Ovary (tissue), 10 donors: Measurements from ENCODE around the gene MRFAP1. TPM values are rescaled to one million over a fixed set of nuclear protein-coding genes. Genes with fewer than 3 reads are reported as not detected.

ENCODE experiments used
- DNase-seq, 5 donors: peaks; one replicate each; pipeline ENCODE4 v3.0.0-alpha.2; 2019 to 2020
- H3K27ac ChIP-seq, 2 donors: fragments of 200-600 bp; one replicate each; pipeline versions ENCODE4 v1.5.1 to v1.8.0; 2019 to 2022
- H3K27me3 ChIP-seq: fragments of 200-600 bp; one replicate; pipeline ENCODE4 v1.8.0; 2022
- H3K36me3 ChIP-seq: fragments of 200-600 bp; sonication (generic); one replicate; pipeline ENCODE4 v1.5.1; 2019
- H3K4me1 ChIP-seq: one replicate; pipeline ENCODE4 v1.8.1; 2013; ENCODE audit warnings: mild to moderate bottlenecking, moderate library complexity; ENCODE audit not compliant: insufficient read depth
- H3K4me3 ChIP-seq: fragments of 200-600 bp; sonication (generic); one replicate; pipeline ENCODE4 v1.5.1; 2017
- H3K9me3 ChIP-seq, 2 donors: fragments of 200-600 bp in 1 of 2; sonication (generic) in 1 of 2; one replicate each; pipeline versions ENCODE4 v1.5.1 to v1.8.1; 2013 to 2019; ENCODE audit warnings: mild to moderate bottlenecking in 1 of 2, moderate library complexity in 1 of 2
- EP300 ChIP-seq: sonication (generic); formaldehyde crosslinking; IDR thresholded peaks from one replicate; pipeline ENCODE4 v1.6.1; 2017; ENCODE audit warnings: antibody characterized with exemption
- POLR2A ChIP-seq: fragments of 450-650 bp; IDR thresholded peaks from one replicate; pipeline ENCODE4 v1.6.1; 2017; ENCODE audit warnings: antibody characterized with exemption, mild to moderate bottlenecking, moderate library complexity
- WGBS, 3 donors: extraction: QIAGEN DNeasy Blood & Tissue Kit in 1 of 3; methylation state at CpG; one replicate each; pipeline versions ENCODE4 v1.1.5 to v1.1.7; 2013 to 2017; 5-methylcytosine and 5-hydroxymethylcytosine counted together
- intact Hi-C, 4 donors: fragments of 100-400 bp; cut with DNase I; formaldehyde crosslinking; loops; one replicate each; pipeline versions ENCODE4 v1.11.0 to v1.15.1; 2022 to 2023
- long read RNA-seq, 3 donors: library from polyadenylated mRNA in 2 of 3; unstranded in 2 of 3; transcript quantifications; one replicate each; pipeline ENCODE4 v2.0.0 and lab custom pipeline, GENCODE V29; 2021 to 2026
- polyA plus RNA-seq, 2 donors: library from polyadenylated mRNA; stranded (reverse); fragments of 200-250 nt in 1 of 2; fragments of 350-450 nt in 1 of 2; fragmentation: Illumina TruSeq in 1 of 2; extraction: RNeasy Lipid Tissue Mini Kit (QIAGEN cat#74804) in 1 of 2; gene quantifications; one replicate each; pipeline ENCODE4 v1.2.3, GENCODE V29; 2013 to 2014
- total RNA-seq, 7 donors: library from RNA; depleted of rRNA in 2 of 7; stranded (reverse); fragments of >200 nt in 2 of 7; fragmentation: NEBNext Ultra II Directional in 3 of 7; extraction: Animal tissue kit (Norgen Biotek cat#: 25700) in 3 of 7; gene quantifications; one replicate each; pipeline versions ENCODE4 v1.1.0 to v1.2.4, GENCODE V29; 2016 to 2023
- TF ChIP-seq, protein P1 (sequence below), 3 donors: fragments of 450-650 bp in 2 of 3; fragments of 200-600 bp in 1 of 3; IDR thresholded peaks; one replicate each; pipeline versions ENCODE4 v1.5.1 to v1.8.0; 2016 to 2022; ENCODE audit warnings: antibody characterized with exemption in 3 of 3, mild to moderate bottlenecking in 1 of 3
- donor health status: DM: no; HTN: no; CAD: no; lungs with moderate emphysema.
- donor health status: DM: no; HTN: no; CAD: no.
- donor health status: Bipolar disorder and iron deficiency.
- donor health status: DM: yes; HTN: yes; CAD: no.
- donor health status: DM: no; HTN: no; CAD: no.
- donor health status: DM: yes; HTN: yes; CAD: no.

The MRFAP1 gene
- total RNA-seq: 100 to 1,000 TPM; 154 to 367 (median 300) TPM
- 100 to 1,000 TPM; 340 to 351 TPM for polyA plus RNA-seq
- long read RNA-seq, donor 1, transcript MRFAP1-201 (3 exons, 2,049 nt): minor isoform, 528 of 1,997 reads
- long read RNA-seq, donor 1, transcript MRFAP1-204 (1 exons, 1,982 nt): minor isoform, 24 of 1,997 reads
- long read RNA-seq, donor 1, transcript MRFAP1-202 (2 exons, 1,584 nt): major isoform, 1,442 of 1,997 reads
- long read RNA-seq, donor 1, partial matches to known transcripts: 0 of 1,997 reads
- long read RNA-seq, donor 1, other reads (novel, unspliced or antisense): 2 of 1,997 reads
- long read RNA-seq, donor 2, transcript MRFAP1-202 (2 exons, 1,584 nt): minor isoform, 87 of 586 reads
- long read RNA-seq, donor 2, transcript MRFAP1-201 (3 exons, 2,049 nt): minor isoform, 31 of 586 reads
- long read RNA-seq, donor 2, transcript MRFAP1-204 (1 exons, 1,982 nt): major isoform, 276 of 586 reads
- long read RNA-seq, donor 2, partial matches to known transcripts: 150 of 586 reads
- long read RNA-seq, donor 2, other reads (novel, unspliced or antisense): 42 of 586 reads
- long read RNA-seq, donor 3, transcript MRFAP1-201 (3 exons, 2,049 nt): minor isoform, 47 of 224 reads
- long read RNA-seq, donor 3, transcript MRFAP1-204 (1 exons, 1,982 nt): minor isoform, 17 of 224 reads
- long read RNA-seq, donor 3, transcript MRFAP1-202 (2 exons, 1,584 nt): major isoform, 160 of 224 reads
- long read RNA-seq, donor 3, partial matches to known transcripts: 0 of 224 reads
- long read RNA-seq, donor 3, other reads (novel, unspliced or antisense): 0 of 224 reads

- Histone ChIP-seq H3K9me3 (no peaks in the 10 kb centered on the region), H3K27me3 (no peaks in the 10 kb centered on the region), H3K36me3 (no peaks in the 10 kb centered on the region), H3K27ac (peak within 1 kb of the TSS; percentile 71 to 85), H3K4me3 (peak within 1 kb of the TSS; percentile 88), H3K4me1 (peaks cover 11% of the 10 kb centered on the region)
- TF ChIP-seq EP300: no peak
- TF ChIP-seq POLR2A: peak; percentile 93
- TF ChIP-seq, protein P1, sequence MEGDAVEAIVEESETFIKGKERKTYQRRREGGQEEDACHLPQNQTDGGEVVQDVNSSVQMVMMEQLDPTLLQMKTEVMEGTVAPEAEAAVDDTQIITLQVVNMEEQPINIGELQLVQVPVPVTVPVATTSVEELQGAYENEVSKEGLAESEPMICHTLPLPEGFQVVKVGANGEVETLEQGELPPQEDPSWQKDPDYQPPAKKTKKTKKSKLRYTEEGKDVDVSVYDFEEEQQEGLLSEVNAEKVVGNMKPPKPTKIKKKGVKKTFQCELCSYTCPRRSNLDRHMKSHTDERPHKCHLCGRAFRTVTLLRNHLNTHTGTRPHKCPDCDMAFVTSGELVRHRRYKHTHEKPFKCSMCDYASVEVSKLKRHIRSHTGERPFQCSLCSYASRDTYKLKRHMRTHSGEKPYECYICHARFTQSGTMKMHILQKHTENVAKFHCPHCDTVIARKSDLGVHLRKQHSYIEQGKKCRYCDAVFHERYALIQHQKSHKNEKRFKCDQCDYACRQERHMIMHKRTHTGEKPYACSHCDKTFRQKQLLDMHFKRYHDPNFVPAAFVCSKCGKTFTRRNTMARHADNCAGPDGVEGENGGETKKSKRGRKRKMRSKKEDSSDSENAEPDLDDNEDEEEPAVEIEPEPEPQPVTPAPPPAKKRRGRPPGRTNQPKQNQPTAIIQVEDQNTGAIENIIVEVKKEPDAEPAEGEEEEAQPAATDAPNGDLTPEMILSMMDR (IDR thresholded peaks at IDR 0.05): peak in 1 of 3 donors; percentile 21
- intact Hi-C loops: loop anchor here in 2 of 4 donors (5.0 to 10.0 kb wide), 2 partner anchors 72 to 74 kb away; partner anchors contain the start of gene BLOC1S4 (in 1 of the 2)
- DNase-seq: peak; percentile 93 to 97 (median 94)
- 0% methylated on average over 76 to 90 of the region's 90 CpGs for WGBS, 3 donors
Observed at GRCh38 chr4:6640292-6641163, at the start of gene MRFAP1. MRFAP1 (plus strand) TSS chr4:6640685; CDS start chr4:6640863, 178 bp downstream.

DNA sequence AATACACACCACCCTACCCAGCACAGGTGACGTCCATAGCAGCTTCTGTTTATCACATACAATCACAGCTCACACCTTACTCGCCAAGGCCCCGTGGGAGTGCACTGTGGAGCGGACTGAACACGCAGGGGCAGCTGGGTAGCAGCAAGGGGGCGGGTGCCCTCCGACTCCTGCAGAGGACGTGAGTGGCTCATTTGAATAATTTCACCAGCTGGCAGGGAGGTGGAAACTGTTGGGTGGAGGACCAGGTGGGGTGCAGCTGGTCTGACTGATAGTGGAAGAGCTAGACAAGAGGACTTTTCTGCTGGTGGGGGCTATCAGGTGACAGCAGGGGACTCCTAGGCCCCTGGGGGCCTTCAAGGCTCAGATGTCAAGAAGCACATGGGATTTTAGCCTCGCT lies 49.2 kb upstream of the MRFAP1 start:
- Histone ChIP-seq H3K9me3 (no peaks in the 10 kb centered on the region), H3K4me3 (no peak overlapping the region), H3K4me1 (no peaks in the 10 kb centered on the region), H3K27me3 (no peaks in the 10 kb centered on the region), H3K27ac (no peak overlapping the region), H3K36me3 (no peaks in the 10 kb centered on the region)
- WGBS, 3 donors: 68 to 74% (median 72%) methylated on average over 9 of the region's 9 CpGs
- intact Hi-C loops: no loop called here
- no peak for TF ChIP-seq POLR2A
- TF ChIP-seq, protein P1 (IDR thresholded peaks at IDR 0.05): no peak
- no peak for TF ChIP-seq EP300
- DNase-seq: no peak

DNA sequence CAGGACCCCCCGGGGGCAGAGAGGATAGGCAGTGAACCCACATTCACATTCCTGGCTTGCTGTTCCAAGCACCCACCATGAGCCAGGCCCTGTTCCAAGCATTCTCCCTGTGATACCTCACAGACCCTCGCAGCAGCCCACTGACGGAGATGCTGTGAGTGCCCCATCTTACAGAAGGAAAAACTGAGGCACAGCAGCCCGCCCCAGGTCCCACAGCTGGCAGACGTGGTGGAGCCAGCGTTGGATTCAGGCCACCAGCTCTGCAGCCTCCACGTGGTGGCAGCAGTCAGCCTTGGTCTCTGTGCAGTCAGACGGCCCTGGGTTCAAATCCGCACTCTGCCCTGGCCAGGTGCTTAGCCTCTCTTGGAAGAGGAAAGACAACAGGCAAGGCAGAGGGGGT lies 48.7 kb upstream of the MRFAP1 start:
- TF ChIP-seq POLR2A: no peak
- no peaks in the 10 kb centered on the region for H3K4me1 ChIP-seq
- H3K9me3 ChIP-seq: no peaks in the 10 kb centered on the region
- no peak for DNase-seq
- H3K36me3 ChIP-seq: no peaks in the 10 kb centered on the region
- H3K27me3 ChIP-seq: no peaks in the 10 kb centered on the region
- no peak overlapping the region for H3K27ac ChIP-seq
- WGBS, 3 donors: 69 to 82% (median 72%) methylated on average over 9 of the region's 9 CpGs
- intact Hi-C loops: no loop called here
- H3K4me3 ChIP-seq: no peak overlapping the region

DNA sequence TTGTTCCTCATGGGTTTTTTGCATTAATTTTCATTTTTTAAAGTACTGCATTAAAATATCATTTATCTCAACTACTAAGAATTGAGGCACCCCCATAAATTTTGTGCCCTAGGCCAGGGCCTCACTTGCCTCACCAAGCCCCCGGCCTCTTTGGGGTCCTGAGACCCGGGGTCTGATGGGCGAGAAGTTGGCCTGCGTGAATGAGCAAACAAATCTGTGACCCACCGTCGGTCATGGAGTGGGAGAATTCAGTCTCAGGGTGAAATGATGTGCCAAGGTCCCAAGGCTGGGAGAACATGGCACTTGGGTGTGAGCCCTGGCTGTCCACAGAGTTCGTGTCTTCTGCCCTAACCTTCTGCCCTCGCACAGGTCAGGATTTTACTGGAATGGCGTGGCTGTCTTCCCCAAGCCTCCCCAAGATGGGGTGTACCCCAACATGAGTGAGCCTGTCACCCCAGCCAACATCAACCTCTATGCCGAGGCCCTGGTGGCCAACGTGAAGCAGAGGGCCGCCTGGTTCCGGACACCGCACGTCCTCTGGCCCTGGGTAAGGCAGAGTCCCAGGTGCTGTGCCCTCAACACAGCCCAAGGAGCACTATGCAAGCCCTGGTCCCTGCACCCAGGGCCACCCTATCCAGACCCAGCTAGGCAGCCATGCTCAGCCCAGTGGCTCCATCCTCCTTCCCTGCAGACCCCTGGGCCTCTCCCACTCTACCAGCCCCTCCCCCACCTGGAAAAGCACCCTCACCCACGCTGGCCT lies 47.5 kb upstream of the MRFAP1 start:
- H3K27ac ChIP-seq: no peak overlapping the region
- H3K4me3 ChIP-seq: no peak overlapping the region
- H3K27me3 ChIP-seq: no peaks in the 10 kb centered on the region
- TF ChIP-seq, protein P1 (IDR thresholded peaks at IDR 0.05): no peak
- no peak for TF ChIP-seq EP300
- TF ChIP-seq POLR2A: no peak
- H3K4me1 ChIP-seq: no peaks in the 10 kb centered on the region
- DNase-seq: no peak
- intact Hi-C loops: no loop called here
- H3K36me3 ChIP-seq: no peaks in the 10 kb centered on the region
- H3K9me3 ChIP-seq: no peaks in the 10 kb centered on the region
- 86 to 91% (median 87%) methylated on average over 15 to 16 of the region's 16 CpGs for WGBS, 3 donors
